LHCN-M2 (cell line): ENCODE data around the gene SLC9A3. TPM values are rescaled to one million over a fixed set of nuclear protein-coding genes. Genes with fewer than 3 reads are reported as not detected.
"Not testable (repeated sequence)": the region's sequence is repeated elsewhere in the genome, so short reads cannot be mapped to it uniquely, and the experiment has no call there.

Experiments
- DNase-seq: peaks from one replicate; pipeline ENCODE4 v3.0.0-alpha.2; 2012; ENCODE audit warnings: low read depth
- total RNA-seq: library from RNA; depleted of rRNA; stranded (reverse); fragments of >200 nt; gene quantifications from 2 replicates; pipeline ENCODE4 v1.2.3, GENCODE V29; 2014

The SLC9A3 gene
- total RNA-seq, 1 experiment from 2014 or later = 4.4 TPM

GRCh38 chr5:477247-477646, 47.0 kb downstream of the SLC9A3 start:
- no peak for DNase-seq

GRCh38 chr5:476814-477175, 47.5 kb downstream of the SLC9A3 start:
- DNase-seq = no peak

GRCh38 chr5:476102-476813, 48.0 kb downstream of the SLC9A3 start:
- DNase-seq = no peak

- no peak for DNase-seq
These were observed 48.5 kb downstream of the SLC9A3 start for GRCh38 chr5:475704-476101.

- no peak for DNase-seq
These were observed 49.2 kb downstream of the SLC9A3 start for GRCh38 chr5:474840-475661.

GRCh38 chr5:474232-474839, 49.9 kb downstream of the SLC9A3 start:
- not testable (repeated sequence) for DNase-seq

- peak; percentile 38 for DNase-seq
These were observed 50.6 kb downstream of the SLC9A3 start for GRCh38 chr5:473551-474192.

- peak; percentile 77 for DNase-seq
These were observed 51.3 kb downstream of the SLC9A3 start for GRCh38 chr5:472656-473550.

- no peak for DNase-seq
These were observed 52.1 kb downstream of the SLC9A3 start for GRCh38 chr5:472076-472655.

GRCh38 chr5:471750-472058, 52.5 kb downstream of the SLC9A3 start:
- DNase-seq = no peak

GRCh38 chr5:470961-471749, 53.1 kb downstream of the SLC9A3 start:
- no peak for DNase-seq

- no peak for DNase-seq
These were observed 54.3 kb downstream of the SLC9A3 start for GRCh38 chr5:469752-470483.

- no peak for DNase-seq
These were observed 55.8 kb downstream of the SLC9A3 start for GRCh38 chr5:468401-468800.

- no peak for DNase-seq
These were observed 57.5 kb downstream of the SLC9A3 start for GRCh38 chr5:466661-467310.

- DNase-seq = no peak
These were observed 58.5 kb downstream of the SLC9A3 start for GRCh38 chr5:465591-466403.

- DNase-seq = no peak
These were observed 59.2 kb downstream of the SLC9A3 start for GRCh38 chr5:464843-465590.

- no peak for DNase-seq
These were observed 59.8 kb downstream of the SLC9A3 start for GRCh38 chr5:464446-464842.
